ENCODE measurements around the gene AGRN.

Gene AGRN

DNA sequence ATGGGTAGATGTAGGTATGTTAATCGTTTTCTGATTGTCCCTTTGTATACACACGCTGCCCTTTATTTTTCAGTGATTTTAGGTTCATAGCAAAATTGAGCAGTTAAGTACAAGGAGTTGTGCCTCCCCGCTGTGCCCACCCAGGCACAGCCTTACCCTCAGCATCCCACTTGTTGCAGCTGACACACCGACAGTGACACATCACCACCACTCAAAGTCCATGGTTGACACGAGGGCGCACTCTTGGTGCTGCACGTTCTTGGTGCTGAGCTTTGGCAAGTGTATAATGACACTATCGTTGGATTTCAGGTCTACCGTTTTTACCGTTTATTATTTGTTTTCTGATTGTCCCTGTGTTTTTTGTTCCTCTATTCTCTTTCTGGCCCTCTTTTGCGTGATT is 80.4 kb downstream of the AGRN start:
- TF ChIP-seq EP300 (IDR thresholded peaks at IDR 0.05; ENCODE audit: borderline replicate concordance) (no peak), YY1 (IDR thresholded peaks at IDR 0.05; ENCODE audit: low read depth) (no peak)

DNA sequence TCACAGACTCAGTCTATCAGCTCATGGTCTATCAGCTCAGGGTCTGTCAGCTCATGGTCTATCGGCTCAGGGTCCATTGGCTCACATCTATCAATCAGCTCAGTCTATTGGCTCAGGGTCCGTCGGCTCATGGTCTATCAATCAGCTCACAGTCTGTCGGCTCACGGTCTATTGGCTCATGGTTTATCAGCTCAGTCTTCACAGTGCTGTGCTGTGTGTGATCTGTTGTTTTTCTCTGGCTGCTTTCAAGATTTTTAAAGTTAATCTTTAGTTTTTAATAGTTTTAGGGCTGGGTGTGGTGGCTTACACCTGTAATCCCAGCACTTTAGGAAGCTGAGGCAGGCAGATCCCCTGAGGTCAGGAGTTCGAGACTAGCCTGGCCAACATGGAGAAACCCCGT is 81.6 kb downstream of the AGRN start:
- TF ChIP-seq EP300 (IDR thresholded peaks at IDR 0.05; ENCODE audit: borderline replicate concordance) (no peak), YY1 (IDR thresholded peaks at IDR 0.05; ENCODE audit: low read depth) (no peak), EGR1 (IDR thresholded peaks at IDR 0.05) (no peak), TCF12 (IDR thresholded peaks at IDR 0.05; ENCODE audit: low read depth) (no peak), TAF1 (IDR thresholded peaks at IDR 0.05; ENCODE audit: low read depth) (no peak), ZBTB7A (IDR thresholded peaks at IDR 0.05; ENCODE audit: low read depth) (no peak), TEAD4 (IDR thresholded peaks at IDR 0.05) (no peak), CEBPB (IDR thresholded peaks at IDR 0.05) (no peak), RAD21 (IDR thresholded peaks at IDR 0.05; ENCODE audit: low read depth) (no peak), CREB1 (IDR thresholded peaks at IDR 0.05; ENCODE audit: low read depth) (no peak), FOXM1 (IDR thresholded peaks at IDR 0.05; ENCODE audit: borderline replicate concordance, low read depth) (no peak), NFIC (IDR thresholded peaks at IDR 0.05) (no peak)
- TF ChIP-seq, protein P1, sequence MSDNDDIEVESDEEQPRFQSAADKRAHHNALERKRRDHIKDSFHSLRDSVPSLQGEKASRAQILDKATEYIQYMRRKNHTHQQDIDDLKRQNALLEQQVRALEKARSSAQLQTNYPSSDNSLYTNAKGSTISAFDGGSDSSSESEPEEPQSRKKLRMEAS (IDR thresholded peaks at IDR 0.05): no peak
- TF ChIP-seq, protein P2, sequence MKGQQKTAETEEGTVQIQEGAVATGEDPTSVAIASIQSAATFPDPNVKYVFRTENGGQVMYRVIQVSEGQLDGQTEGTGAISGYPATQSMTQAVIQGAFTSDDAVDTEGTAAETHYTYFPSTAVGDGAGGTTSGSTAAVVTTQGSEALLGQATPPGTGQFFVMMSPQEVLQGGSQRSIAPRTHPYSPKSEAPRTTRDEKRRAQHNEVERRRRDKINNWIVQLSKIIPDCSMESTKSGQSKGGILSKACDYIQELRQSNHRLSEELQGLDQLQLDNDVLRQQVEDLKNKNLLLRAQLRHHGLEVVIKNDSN (IDR thresholded peaks at IDR 0.05): no peak
- TF ChIP-seq, protein P3, sequence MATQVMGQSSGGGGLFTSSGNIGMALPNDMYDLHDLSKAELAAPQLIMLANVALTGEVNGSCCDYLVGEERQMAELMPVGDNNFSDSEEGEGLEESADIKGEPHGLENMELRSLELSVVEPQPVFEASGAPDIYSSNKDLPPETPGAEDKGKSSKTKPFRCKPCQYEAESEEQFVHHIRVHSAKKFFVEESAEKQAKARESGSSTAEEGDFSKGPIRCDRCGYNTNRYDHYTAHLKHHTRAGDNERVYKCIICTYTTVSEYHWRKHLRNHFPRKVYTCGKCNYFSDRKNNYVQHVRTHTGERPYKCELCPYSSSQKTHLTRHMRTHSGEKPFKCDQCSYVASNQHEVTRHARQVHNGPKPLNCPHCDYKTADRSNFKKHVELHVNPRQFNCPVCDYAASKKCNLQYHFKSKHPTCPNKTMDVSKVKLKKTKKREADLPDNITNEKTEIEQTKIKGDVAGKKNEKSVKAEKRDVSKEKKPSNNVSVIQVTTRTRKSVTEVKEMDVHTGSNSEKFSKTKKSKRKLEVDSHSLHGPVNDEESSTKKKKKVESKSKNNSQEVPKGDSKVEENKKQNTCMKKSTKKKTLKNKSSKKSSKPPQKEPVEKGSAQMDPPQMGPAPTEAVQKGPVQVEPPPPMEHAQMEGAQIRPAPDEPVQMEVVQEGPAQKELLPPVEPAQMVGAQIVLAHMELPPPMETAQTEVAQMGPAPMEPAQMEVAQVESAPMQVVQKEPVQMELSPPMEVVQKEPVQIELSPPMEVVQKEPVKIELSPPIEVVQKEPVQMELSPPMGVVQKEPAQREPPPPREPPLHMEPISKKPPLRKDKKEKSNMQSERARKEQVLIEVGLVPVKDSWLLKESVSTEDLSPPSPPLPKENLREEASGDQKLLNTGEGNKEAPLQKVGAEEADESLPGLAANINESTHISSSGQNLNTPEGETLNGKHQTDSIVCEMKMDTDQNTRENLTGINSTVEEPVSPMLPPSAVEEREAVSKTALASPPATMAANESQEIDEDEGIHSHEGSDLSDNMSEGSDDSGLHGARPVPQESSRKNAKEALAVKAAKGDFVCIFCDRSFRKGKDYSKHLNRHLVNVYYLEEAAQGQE (IDR thresholded peaks at IDR 0.05; ENCODE audit: low read depth): no peak
